ENCODE data around the gene PKN2.
"Not testable (repeated sequence)": the region's sequence is repeated elsewhere in the genome, so short reads cannot be mapped to it uniquely, and the experiment has no call there.

Gene PKN2

DNA sequence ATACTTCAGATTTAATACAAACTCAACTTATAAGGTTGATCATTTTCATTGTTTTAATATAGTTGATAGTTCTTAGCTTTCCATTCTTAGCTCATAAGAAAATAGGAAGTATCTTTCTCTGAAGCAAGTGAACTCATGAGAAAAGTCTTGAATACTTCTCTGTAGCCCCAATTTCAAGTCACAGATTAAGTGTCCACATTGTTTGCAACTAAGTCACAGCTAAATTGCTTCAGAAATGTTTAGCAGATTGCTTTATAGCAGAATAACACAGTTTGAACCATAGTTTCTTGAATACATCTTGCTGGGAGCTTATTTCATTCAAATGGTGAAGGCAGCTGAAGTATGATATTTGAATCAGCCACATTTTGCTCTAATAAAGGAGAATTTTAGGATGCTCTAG is 10.6 kb upstream of the PKN2 start:
- FAIRE-seq: no peak
- no peak for DNase-seq (ENCODE audit: insufficient read length, low spot score)

DNA sequence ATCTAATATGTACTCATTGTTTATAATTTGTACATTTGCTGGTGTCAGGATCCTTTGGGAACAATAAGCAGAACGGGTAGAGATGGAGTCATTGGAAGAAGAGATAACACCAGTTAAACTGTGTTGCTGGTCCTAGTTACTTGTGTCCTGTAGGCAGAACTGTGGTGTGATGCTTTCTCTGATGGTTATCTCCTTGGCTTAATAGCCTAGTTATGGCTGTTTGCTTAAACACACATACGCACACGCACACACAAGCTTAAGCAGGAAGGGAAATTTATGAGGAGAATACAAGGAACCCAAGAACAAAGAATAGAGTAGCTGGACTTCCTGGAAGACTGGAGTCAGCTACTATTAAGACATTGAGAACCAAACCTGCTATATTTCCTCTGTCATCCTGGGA is 5.7 kb upstream of the PKN2 start:
- FAIRE-seq: no peak
- no peak for DNase-seq (ENCODE audit: insufficient read length, low spot score)

DNA sequence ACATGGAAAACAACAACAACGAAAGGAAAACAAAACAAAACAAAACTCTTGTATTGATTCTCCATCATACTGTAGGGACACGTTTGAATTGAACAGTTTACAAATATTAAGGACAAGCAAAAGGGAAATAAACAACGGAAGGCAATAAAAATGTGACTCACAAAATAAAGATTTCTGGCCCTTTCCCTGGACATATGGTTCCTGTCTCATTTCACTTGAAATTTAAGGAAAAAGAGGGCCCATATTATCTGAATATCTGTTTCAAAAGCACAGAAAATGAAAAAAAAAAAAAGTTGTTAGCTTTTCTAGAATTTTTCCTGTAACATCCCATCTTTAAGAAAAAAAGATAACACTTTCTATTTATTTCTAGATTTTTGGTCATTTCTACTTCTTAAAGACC is 3.6 kb upstream of the PKN2 start:
- FAIRE-seq: no peak
- no peak for DNase-seq (ENCODE audit: insufficient read length, low spot score)

DNA sequence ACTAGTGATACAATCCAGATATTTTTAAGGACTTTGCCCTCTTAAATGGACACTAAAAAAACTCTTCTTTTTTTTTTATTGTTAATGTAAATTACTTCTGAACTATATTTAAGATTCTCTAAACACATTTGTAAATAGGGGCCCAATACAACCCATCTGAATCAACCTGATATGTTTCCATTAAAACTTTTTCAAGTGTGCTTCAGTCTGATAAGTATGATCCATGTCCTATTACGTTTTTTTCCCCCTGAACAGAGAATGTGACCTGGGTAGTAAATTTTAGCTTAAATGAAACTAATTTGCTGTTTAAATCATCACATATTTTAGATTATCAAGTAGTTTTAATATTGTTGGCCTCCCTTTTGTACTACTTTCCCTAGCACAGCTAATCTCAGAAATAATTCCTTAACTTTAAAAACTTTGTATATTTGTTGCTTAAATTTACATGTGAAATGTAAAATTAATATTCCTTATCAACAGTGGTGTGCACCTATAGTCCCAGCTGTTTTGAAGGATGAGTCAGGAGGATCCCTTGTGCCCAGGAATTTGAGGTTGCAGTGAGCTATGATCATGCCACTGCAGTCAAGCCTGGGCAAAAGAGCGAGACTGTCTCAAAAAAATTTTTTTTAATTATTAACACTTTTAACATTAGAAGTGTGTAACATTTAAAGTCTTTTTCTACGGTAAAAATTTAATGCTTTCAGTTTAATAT is 3.0 kb upstream of the PKN2 start:
- DNase-seq (ENCODE audit: insufficient read length, low spot score) (no peak), FAIRE-seq (no peak)

DNA sequence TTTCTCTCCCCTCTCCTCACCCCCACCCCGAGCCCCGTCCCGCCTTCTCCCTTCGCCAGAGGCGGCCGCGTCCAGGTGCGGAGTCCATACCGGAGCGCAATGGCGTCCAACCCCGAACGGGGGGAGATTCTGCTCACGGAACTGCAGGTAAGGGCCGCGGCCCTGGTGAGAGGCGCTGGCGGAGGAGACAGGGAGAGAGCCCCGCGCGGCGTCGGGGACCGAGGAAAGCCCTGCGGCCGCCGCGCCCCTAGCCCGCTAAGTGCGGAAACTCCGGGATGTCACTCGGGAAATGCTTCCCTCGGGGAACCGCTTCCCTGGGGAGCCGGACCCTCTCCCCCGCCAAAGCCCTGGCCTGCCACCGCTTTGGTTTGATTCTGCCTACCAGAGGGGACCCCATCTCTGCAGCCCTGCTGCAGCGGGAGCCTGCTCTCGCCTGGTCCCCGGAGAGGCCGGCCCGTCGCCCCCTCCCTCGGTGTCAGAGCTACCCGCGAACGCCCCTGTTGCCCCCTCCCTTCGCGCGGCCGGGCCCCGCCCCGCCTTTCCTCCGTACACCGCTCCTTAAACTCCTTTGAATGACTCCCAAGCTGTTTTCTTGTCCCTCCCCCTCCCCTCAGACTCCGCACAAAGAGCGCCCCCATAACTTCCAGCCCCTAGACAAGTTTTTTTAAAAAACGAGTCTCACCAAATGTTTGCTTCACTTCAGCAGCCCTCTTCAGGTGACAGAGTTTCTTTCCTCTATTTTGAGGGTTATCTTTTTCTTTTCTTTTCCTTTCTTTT is 597 bp downstream of the PKN2 start:
- DNase-seq (ENCODE audit: insufficient read length, low spot score) (peak; percentile 39), FAIRE-seq (no peak)

DNA sequence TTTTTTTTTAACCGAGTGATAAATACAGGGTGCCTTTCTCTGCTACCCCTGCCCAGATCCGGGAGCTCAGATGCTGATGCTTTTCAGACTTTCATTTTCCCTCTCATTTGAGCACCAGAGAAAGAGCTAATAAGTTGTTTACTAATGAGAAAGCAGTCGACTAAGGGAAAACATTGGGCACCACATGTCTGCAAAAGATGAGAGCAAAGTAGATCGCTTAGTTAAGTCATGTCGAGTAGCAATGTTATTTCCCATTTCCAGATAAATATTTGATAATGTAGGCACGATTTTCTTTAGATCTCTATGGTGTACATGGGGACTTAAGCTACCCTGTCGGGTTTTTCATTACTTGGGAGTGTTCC is 1.2 kb downstream of the PKN2 start:
- DNase-seq (ENCODE audit: insufficient read length, low spot score) (no peak), FAIRE-seq (no peak)

DNA sequence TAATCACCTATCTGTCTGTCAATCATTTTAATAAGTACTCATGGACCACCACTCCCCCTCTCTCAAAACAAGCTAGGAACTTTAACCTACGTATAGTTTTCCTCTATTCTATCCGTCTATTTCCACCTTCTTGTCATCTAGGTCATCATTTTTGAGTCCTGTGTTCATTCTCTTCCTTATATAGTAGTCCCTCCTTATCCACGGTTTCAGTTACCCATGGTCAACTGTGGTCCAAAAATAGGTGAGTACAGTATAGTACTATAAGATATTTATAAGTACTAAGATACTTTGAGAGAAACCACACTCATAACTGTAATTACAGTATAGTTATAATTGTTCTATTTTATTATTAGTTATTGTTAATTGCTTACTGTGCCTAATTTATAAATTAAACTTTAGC is 7.5 kb downstream of the PKN2 start:
- no peak for DNase-seq (ENCODE audit: insufficient read length, low spot score)
- FAIRE-seq: no peak

DNA sequence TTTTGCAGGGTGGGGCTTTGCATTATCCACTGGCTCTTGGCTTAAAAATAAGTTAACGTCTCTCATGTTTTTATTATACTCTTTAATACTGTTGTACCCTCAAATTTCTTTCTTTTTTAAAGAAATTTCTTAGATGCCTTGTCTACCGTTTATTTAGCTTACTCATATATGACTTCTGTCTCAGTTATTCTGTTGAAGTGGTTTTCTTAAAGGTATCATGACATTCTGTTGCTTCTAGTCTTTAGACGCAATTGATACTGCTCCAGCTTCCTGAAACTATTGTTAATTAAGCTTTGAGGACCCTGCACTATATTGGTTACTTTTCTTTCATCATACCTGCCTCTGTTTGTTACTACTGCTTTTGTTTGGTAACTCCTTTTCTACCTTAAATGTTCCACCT is 11.7 kb downstream of the PKN2 start:
- DNase-seq (ENCODE audit: insufficient read length, low spot score) (no peak), FAIRE-seq (no peak)

DNA sequence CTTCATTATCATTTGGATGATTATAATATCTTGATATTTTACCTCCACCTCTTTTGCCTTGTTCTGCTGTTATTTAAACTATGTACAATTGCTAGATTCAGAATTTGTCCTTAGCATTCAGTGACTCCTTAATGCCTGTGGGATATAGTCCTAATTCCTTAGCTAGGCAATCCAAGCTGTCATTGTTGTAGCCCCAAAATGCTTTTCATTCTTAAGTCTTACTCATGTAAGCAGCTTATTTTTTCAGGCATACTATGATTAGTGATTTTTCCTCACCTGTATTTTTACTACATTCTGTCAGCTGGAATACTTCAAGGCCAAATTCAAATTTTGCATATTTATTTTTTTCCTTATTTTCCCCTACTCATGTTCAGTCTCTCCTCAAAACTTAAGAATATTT is 13.4 kb downstream of the PKN2 start:
- no peak for DNase-seq (ENCODE audit: insufficient read length, low spot score)
- no peak for FAIRE-seq

DNA sequence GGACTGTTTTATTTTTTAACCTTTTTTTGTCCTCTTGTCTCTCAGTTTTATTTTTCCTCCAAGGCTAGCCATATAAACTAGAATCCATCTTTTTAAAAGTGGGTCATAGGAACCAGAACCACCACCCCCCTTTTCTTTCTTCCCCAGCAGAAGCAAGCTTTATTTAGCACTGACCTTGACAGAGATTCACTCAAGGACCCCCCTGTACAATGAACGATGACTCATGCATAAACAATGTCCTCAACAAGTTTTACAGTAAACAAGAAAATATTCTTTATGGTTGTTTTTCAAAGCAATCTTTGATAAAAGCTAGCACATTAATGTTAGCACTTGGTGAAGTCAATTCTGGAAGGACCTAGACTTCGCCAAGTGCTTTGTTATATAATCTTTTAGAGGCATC is 14.1 kb downstream of the PKN2 start:
- no peak for FAIRE-seq

DNA sequence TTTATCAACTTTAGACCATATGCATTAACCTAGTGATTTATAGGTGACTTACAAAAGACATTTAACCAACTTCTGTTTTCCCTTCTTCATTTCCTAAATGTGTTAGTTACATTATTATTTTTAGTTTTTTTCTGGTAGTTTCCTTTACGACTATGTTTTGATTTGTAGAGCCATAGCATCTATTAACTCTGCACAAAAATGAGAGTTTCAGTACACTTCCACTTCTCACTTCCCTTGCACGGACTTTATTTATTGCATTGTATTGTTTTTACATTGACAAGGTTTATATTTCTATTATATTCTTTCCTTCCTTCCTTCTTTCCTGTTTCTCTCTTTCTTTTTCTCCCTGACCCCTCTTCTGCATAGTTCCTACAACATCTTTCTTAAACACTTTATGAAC is 14.7 kb downstream of the PKN2 start:
- FAIRE-seq (no peak), DNase-seq (ENCODE audit: insufficient read length, low spot score) (no peak)

More for the DNA sequence above, 14.1 kb downstream of the PKN2 start:
- no peak for DNase-seq (ENCODE audit: insufficient read length, low spot score)

DNA sequence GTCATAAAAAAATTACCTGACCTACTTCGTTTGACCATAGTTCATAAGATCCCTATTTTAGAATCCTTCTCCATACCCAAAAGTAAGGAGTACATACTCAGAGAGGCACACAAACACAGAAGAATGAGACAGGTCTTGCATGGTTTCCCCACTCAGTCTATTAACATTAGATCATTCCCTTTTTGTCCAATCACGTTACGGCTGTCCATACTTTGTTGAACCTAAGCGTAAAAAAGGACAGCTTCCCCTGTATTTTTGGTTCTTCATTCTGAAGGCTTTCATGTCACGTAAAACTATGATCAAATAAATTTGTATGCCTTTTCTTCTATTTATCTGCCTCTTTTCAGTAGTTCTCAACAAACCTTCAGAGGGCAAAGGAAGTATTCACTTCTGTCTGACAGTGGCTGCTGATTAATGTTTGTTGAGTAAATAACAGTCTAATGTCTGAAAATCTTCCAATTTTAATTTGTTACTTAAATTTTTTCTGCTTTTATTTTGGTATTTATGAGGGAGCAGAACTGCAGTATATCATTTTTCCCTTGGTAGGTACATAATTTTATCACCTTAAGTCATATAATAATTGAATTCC is 16.4 kb downstream of the PKN2 start:
- FAIRE-seq (no peak), DNase-seq (ENCODE audit: insufficient read length, low spot score) (no peak)

DNA sequence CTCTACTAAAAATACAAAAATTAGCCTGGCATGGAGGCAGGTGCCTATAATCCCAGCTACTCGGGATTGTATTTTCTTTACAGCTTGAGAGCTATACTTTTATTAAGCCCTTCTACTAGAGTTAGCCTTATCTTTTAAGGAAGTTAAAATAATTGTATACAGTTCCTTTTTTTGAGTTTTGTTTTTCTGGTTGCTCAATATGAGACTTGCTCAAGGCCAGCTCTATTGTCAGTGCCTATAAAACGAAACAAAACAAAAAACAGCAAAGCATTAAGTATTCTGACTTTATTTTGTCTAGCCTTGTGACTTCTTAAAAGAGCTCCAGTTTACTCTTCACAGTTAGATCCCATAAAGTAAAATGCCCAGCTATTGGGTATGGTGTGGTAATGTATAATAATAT is 17.2 kb downstream of the PKN2 start:
- no peak for FAIRE-seq
- DNase-seq (ENCODE audit: insufficient read length, low spot score): no peak

DNA sequence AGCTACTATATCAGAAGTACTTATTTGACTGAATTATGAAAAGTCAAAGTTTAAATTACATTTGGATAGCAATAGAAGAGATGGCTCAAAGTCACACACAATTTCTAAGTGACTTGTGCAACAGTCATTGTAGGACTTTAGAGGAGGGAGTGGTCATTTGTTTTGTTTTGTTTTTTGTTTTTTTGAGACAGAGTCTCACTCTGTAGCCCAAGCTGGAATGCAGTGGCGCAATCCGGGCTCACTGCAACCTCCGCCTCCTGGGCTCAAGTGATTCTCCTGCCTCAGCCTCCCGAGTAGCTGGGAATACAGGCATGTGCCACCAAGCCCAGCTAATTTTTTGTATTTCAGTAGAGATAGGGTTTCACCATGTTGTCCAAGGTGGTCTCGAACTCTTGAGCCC is 17.7 kb downstream of the PKN2 start:
- not testable (repeated sequence) for DNase-seq (ENCODE audit: insufficient read length, low spot score); FAIRE-seq

DNA sequence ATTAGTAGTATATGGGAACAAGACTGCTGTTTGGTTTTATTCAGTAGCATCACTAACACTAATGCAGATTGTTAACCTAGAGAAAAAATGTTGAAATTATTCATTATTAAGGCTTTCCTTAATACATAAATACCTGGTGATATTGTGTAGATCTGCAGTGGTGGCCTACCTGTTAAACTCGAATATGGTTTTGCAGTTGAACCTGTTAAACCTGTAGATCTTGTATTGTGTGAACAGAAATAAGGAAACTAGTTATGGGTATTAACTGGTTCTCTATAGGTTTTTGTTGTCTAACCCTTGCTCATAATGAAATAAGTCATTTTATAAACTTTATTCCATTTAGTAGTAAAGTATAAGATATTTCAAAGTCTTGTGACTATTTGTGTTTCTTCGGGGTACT is 23.9 kb downstream of the PKN2 start:
- DNase-seq (ENCODE audit: insufficient read length, low spot score) (no peak), FAIRE-seq (no peak)

DNA sequence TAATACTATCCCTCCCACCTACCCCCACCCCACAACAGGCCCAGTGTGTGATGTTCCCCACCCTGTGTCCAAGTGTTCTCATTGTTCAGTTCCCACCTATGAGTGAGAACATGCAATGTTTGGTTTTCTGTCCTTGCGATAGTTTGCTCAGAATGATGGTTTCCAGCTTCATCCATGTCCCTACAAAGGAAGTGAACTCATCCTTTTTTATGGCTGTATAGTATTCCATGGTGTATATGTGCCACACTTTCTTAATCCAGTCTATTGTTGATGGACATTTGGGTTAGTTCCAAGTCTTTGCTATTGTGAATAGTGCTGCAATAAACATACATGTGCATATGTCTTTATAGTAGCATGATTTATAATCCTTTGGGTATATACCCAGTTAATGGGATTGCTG is 28.8 kb downstream of the PKN2 start:
- FAIRE-seq; DNase-seq (ENCODE audit: insufficient read length, low spot score): not testable (repeated sequence)

DNA sequence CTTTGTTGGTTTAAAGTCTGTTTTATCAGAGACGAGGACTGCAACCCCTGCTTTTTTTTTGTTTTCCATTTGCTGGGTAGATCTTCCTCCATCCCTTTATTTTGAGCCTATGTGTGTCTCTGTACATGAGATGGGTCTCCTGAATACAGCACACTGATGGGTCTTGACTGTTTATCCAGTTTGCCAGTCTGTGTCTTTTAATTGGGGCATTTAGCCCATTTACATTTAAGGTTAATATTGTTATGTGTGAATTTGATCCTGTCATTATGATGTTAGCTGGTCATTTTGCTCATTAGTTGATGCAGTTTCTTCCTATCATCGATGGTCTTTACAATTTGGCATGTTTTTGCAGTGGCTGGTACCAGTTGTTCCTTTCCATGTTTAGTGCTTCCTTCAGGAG is 32.5 kb downstream of the PKN2 start:
- not testable (repeated sequence) for FAIRE-seq

DNA sequence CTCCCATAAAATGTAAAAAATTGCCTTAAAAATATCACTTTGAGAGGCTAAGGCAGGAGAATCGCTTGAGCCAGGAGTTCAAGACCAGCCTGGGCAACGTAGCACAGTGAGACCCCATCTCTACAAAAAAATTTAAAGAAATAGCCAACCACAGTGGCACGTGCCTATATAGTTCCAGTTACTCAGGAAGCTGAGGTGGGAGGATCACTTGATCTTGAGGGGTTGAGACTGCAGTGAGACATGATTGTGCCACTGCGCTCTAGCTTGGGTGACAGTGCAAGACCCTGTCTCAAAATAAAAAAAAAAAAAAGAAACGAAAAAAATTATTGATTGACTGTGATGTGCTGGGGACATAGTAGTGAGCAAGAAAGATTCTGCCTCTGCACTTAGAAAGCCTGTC is 38.4 kb downstream of the PKN2 start:
- FAIRE-seq: no peak
- no peak for DNase-seq (ENCODE audit: insufficient read length, low spot score)

More for the DNA sequence above, 32.5 kb downstream of the PKN2 start:
- DNase-seq (ENCODE audit: insufficient read length, low spot score): not testable (repeated sequence)

DNA sequence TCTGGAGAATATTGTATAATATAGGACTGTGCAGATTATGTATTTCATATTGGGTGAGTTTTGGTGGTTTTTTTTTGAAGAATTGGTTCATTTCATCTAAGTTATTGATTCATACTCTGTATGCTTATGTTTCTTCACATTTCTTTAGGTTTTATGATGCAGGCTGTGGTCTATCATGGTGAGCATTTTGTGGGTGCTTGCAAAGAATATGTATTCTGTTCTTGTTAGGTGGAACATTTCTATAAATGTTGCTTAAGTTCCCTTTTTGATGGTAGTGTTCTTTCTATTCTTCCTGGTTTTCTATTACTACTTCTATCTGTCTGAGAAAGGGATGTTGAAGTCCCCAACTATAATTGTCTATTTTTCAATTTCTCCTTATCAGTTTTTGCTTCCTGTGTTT is 42.6 kb downstream of the PKN2 start:
- DNase-seq (ENCODE audit: insufficient read length, low spot score): no peak
- FAIRE-seq: no peak

DNA sequence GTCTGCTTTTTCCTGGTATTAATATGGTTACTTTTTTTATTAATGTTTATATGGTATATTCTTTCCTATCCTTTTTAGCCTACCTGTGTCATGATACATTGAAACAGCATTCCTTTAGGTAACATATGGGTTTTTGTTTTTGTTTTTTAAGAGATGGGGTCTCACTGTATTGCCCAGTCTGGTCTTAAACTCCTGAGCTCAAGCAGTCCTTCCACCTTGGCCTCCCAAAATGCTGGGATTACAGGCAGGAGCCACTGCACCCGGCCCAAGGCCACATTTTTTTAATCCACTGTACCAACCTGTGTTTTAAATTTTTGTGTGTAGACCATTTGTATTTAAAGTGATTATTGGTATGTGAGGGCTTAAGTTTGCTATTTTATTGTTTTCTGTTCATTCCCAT is 43.1 kb downstream of the PKN2 start:
- FAIRE-seq (no peak), DNase-seq (ENCODE audit: insufficient read length, low spot score) (no peak)

DNA sequence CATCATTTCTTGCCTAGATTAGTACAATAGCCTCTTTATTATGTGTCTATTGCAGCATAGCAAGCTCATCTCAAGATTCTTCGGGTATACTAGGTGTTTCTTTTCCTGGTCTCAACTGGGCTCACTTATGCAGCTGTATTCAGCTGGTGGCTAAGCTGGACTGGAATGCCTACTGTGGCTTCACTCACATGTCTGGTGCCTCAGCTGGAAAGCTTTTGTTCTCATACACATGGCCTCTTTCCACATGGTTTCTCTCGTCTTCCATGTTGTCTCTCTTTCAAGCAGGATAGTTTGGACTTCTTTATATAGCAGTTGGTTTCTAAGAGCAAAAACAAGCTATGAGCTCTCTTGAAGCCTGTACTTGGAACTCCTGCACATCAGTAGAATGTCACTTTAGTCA is 45.2 kb downstream of the PKN2 start:
- DNase-seq (ENCODE audit: insufficient read length, low spot score) (no peak), FAIRE-seq (no peak)

DNA sequence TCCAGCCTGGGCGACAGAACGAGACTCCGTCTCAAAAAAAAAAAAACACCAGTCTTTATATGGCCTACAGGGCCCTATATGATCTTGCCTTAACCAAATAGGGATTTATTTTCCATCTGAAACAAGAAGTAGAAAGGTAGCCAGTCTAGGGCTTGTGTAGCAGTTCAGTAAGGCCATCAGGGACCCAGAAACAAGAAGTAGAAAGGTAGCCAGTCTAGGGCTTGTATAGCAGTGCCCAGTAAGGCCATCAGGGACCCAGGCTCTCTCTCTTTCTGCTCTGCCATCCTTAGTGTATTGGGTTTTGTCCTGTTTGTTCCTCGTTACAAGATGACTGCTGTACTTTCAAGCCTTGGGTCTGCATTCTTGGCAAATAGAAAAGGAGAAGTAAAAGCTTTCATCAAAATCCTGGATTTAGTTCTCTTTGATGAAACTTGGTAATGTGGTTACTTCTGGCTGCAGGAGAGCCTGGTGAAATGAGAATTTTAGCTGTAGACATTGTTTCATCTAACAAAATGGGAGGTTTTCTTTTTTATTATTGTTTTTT is 46.1 kb downstream of the PKN2 start:
- DNase-seq (ENCODE audit: insufficient read length, low spot score): no peak

More for the DNA sequence above, 46.1 kb downstream of the PKN2 start:
- FAIRE-seq: no peak
